ENCODE data around the gene DENND1A. TPM values are rescaled to one million over a fixed set of nuclear protein-coding genes. Genes with fewer than 3 reads are reported as not detected.

The DENND1A gene
- total RNA-seq, 1 donor from 2014 or later: 37.3 TPM

GRCh38 chr9:123960366-123960765, 30.4 kb upstream of the DENND1A start:
- Histone ChIP-seq H3K9me3 (no peaks in the 10 kb centered on the region), H3K27ac (no peak overlapping the region), H3K4me3 (no peak overlapping the region), H3K4me1 (no peaks in the 10 kb centered on the region), H3K36me3 (no peaks in the 10 kb centered on the region), H3K27me3 (no peaks in the 10 kb centered on the region)
- TF ChIP-seq CTCF (IDR thresholded peaks at IDR 0.05): no peak
- DNase-seq (ENCODE audit: low spot score in 2 of 2): no peak
- intact Hi-C loops (cut with DNase I): no loop called here

GRCh38 chr9:123959787-123960186, 29.9 kb upstream of the DENND1A start:
- no peaks in the 10 kb centered on the region for H3K9me3 ChIP-seq
- no peaks in the 10 kb centered on the region for H3K4me1 ChIP-seq
- DNase-seq (ENCODE audit: low spot score in 2 of 2): no peak
- no peaks in the 10 kb centered on the region for H3K27me3 ChIP-seq
- no peak for TF ChIP-seq CTCF (IDR thresholded peaks at IDR 0.05)
- no peak overlapping the region for H3K4me3 ChIP-seq
- H3K27ac ChIP-seq: no peak overlapping the region
- intact Hi-C loops (cut with DNase I): no loop called here
- no peaks in the 10 kb centered on the region for H3K36me3 ChIP-seq

GRCh38 chr9:123957731-123958130, 27.8 kb upstream of the DENND1A start:
- H3K4me3 ChIP-seq: no peak overlapping the region
- no peaks in the 10 kb centered on the region for H3K9me3 ChIP-seq
- H3K4me1 ChIP-seq: no peaks in the 10 kb centered on the region
- DNase-seq (ENCODE audit: low spot score in 2 of 2): no peak
- intact Hi-C loops (cut with DNase I): no loop called here
- no peaks in the 10 kb centered on the region for H3K27me3 ChIP-seq
- no peaks in the 10 kb centered on the region for H3K36me3 ChIP-seq
- TF ChIP-seq CTCF (IDR thresholded peaks at IDR 0.05): no peak
- H3K27ac ChIP-seq: no peak overlapping the region

GRCh38 chr9:123957168-123957721, 27.3 kb upstream of the DENND1A start:
- intact Hi-C loops (cut with DNase I): no loop called here
- Histone ChIP-seq H3K4me3 (no peak overlapping the region), H3K27me3 (no peaks in the 10 kb centered on the region), H3K9me3 (no peaks in the 10 kb centered on the region), H3K36me3 (no peaks in the 10 kb centered on the region), H3K27ac (no peak overlapping the region), H3K4me1 (no peaks in the 10 kb centered on the region)
- no peak for TF ChIP-seq CTCF (IDR thresholded peaks at IDR 0.05)
- DNase-seq (ENCODE audit: low spot score in 2 of 2): no peak

GRCh38 chr9:123955637-123956036, 25.7 kb upstream of the DENND1A start:
- TF ChIP-seq CTCF (IDR thresholded peaks at IDR 0.05): no peak

More at GRCh38 chr9:123955637-123956036, 25.7 kb upstream of the DENND1A start:
- no peaks in the 10 kb centered on the region for H3K9me3 ChIP-seq
- H3K4me1 ChIP-seq: no peaks in the 10 kb centered on the region
- no peak overlapping the region for H3K27ac ChIP-seq
- H3K4me3 ChIP-seq: no peak overlapping the region
- intact Hi-C loops (cut with DNase I): no loop called here
- H3K27me3 ChIP-seq: no peaks in the 10 kb centered on the region
- no peak for DNase-seq (ENCODE audit: low spot score in 2 of 2)
- H3K36me3 ChIP-seq: no peaks in the 10 kb centered on the region

All from ascending aorta (tissue), 2 donors.